HUES64 (cell line): ENCODE results near the gene DOCK10.

ENCODE experiments used
- H3K27ac ChIP-seq: 2 replicates; pipeline ENCODE4 v1.7.0; 2013; ENCODE audit warnings: low read depth, low read length, inconsistent platforms
- H3K27me3 ChIP-seq: 2 replicates; pipeline ENCODE4 v1.6.1; 2013; ENCODE audit warnings: mild to moderate bottlenecking, low read length; ENCODE audit not compliant: insufficient read depth
- H3K36me3 ChIP-seq: 2 replicates; pipeline ENCODE4 v1.6.1; 2013; ENCODE audit warnings: mild to moderate bottlenecking, low read length; ENCODE audit not compliant: insufficient read depth
- H3K4me1 ChIP-seq: 2 replicates; pipeline ENCODE4 v1.6.1; 2013; ENCODE audit warnings: mild to moderate bottlenecking, low read length, moderate library complexity; ENCODE audit not compliant: insufficient read depth
- H3K4me3 ChIP-seq: 2 replicates; pipeline ENCODE4 v1.5.1; 2013; ENCODE audit warnings: mild to moderate bottlenecking, low read length, moderate library complexity
- H3K9ac ChIP-seq: 2 replicates; pipeline ENCODE4 v1.6.1; 2013; ENCODE audit warnings: mild to moderate bottlenecking, low read depth, low read length
- H3K9me3 ChIP-seq: 2 replicates; pipeline ENCODE4 v1.6.1; 2013; ENCODE audit warnings: low read depth, low read length; ENCODE audit not compliant: insufficient read depth
- WGBS: fragments of 150-250, 120-280 bp; methylation state at CpG from one replicate; pipeline ENCODE4 v1.1.7; 2013; ENCODE audit warnings: missing lambda C conversion rate; 5-methylcytosine and 5-hydroxymethylcytosine counted together

The DOCK10 gene

DNA sequence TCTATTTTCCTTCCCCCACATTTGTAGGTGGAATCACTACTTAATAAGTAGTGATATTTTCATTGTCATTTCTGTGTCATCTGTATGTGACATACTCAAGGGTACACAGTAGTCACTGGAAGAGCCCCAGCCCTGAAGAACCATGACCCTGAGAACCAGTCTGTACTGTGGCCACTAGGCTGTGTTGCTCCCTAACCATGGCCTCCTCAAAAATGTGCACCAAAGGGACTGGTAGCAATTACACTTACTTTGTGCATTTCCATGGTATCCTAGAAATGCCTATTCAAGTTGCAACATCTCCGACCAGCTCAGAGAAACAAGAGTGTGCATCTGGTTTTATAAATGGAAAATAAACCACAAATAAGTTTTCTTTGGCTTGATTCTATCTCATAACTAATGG is 155.1 kb downstream of the DOCK10 start:
- no peaks in the 10 kb centered on the region for H3K4me1 ChIP-seq
- WGBS, result 100% methylated on average over 1 of the region's 1 CpG
- H3K9me3 ChIP-seq, result 0 out of 2 replicates have a peak, but pooled peaks cover 2% of the 10 kb centered on the region
- H3K4me3 ChIP-seq, result no peak overlapping the region
- H3K27ac ChIP-seq, result no peak overlapping the region
- H3K36me3 ChIP-seq, result no peaks in the 10 kb centered on the region
- no peak overlapping the region for H3K9ac ChIP-seq
- no peaks in the 10 kb centered on the region for H3K27me3 ChIP-seq

DNA sequence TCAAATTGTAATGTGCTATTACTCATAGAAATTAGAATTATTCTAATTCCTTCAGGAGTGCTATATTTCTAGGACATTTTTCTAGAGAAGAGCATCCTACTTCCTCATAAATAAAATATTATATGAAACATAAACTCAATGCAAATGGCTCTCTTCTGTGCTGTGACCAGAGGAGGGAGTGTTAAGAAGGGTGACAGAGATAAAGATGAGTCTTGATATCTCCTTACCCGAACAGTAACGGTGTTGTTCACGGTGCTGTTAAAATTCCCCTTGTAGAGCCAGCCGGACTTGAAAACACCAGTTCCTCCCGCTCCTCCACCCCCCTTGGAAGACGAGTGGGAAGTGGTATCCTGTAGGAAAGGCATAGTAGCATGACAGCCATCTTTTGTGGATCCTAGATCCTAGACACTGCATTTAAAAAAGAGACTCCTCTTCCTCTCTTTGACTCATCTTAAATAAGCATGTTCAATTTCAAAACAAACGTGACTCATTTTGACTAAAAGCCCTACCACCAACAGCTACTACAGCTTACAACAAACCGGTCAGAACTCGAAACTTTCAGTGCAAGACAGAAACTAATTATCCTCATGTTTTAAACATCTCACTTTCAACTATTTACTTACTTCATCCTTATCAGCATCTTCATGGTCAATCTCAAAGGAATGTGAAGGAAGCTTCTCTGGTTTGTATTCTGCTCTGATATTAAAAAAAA is 156.3 kb downstream of the DOCK10 start:
- no peak overlapping the region for H3K27ac ChIP-seq
- 93% methylated on average over 9 of the region's 9 CpGs for WGBS
- 0 out of 2 replicates have a peak, but pooled peaks cover 2% of the 10 kb centered on the region for H3K9me3 ChIP-seq
- no peaks in the 10 kb centered on the region for H3K27me3 ChIP-seq
- H3K4me1 ChIP-seq, result no peaks in the 10 kb centered on the region
- H3K9ac ChIP-seq, result no peak overlapping the region
- H3K36me3 ChIP-seq, result no peaks in the 10 kb centered on the region
- no peak overlapping the region for H3K4me3 ChIP-seq

GRCh38 chr2:224885291-224885690 is 157.0 kb downstream of the DOCK10 start:
- no peak overlapping the region for H3K9ac ChIP-seq
- H3K4me1 ChIP-seq, result no peaks in the 10 kb centered on the region
- no peaks in the 10 kb centered on the region for H3K36me3 ChIP-seq
- H3K4me3 ChIP-seq, result no peak overlapping the region
- 0 out of 2 replicates have a peak, but pooled peaks cover 2% of the 10 kb centered on the region for H3K9me3 ChIP-seq
- H3K27me3 ChIP-seq, result no peaks in the 10 kb centered on the region
- 100% methylated on average over 1 of the region's 1 CpG for WGBS
- no peak overlapping the region for H3K27ac ChIP-seq

DNA sequence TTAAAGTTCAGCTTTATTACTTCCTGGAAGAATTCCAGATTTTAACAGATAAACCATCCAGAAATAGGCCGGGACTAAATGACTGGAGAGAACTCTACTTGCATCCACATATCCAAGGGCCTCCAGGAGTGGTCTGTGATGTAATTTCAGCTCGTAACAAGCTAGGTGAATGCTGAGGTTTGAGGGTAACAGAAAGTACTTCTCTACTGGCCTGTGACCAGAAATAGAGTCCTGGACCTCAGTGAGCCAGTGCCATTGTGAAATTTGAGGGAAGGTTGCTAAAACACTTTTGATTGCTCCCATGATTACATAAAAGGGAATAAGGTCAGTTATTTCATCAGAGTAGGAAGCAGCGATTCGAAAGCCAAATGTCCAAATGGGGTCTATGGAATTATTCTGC is 158.1 kb downstream of the DOCK10 start:
- no peak overlapping the region for H3K4me3 ChIP-seq
- 0 out of 2 replicates have a peak, but pooled peaks cover 2% of the 10 kb centered on the region for H3K9me3 ChIP-seq
- no peaks in the 10 kb centered on the region for H3K4me1 ChIP-seq
- H3K27ac ChIP-seq, result no peak overlapping the region
- no peak overlapping the region for H3K9ac ChIP-seq
- no peaks in the 10 kb centered on the region for H3K36me3 ChIP-seq
- 93% methylated on average over 4 of the region's 4 CpGs for WGBS
- no peaks in the 10 kb centered on the region for H3K27me3 ChIP-seq

DNA sequence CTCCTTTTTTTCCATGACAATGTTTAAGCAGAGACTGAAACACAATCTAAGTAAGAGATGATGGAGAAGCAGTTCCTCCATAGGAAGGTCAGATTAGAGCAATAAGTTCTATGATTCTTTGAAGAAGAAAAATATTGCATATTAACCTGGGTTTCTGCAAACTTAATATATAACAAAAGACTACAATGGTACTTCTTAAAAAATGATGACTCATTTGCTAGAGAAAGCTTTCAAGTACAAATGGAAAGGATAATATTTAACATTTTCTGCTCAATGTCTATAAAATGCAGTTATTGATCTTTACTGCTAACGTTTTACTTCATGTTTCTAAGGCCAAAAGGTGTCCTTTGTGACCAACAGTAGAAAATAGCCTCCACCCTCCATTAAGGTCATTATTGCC is 158.6 kb downstream of the DOCK10 start:
- Histone ChIP-seq H3K9ac (no peak overlapping the region), H3K9me3 (0 out of 2 replicates have a peak, but pooled peaks cover 2% of the 10 kb centered on the region), H3K4me3 (no peak overlapping the region), H3K36me3 (no peaks in the 10 kb centered on the region), H3K4me1 (no peaks in the 10 kb centered on the region), H3K27me3 (no peaks in the 10 kb centered on the region), H3K27ac (no peak overlapping the region)
- 100% methylated on average over 1 of the region's 1 CpG for WGBS

GRCh38 chr2:224883172-224883516 is 159.1 kb downstream of the DOCK10 start:
- H3K4me3 ChIP-seq, result no peak overlapping the region
- 100% methylated on average over 4 of the region's 6 CpGs for WGBS
- H3K27ac ChIP-seq, result no peak overlapping the region
- H3K9me3 ChIP-seq, result no peaks in the 10 kb centered on the region
- no peaks in the 10 kb centered on the region for H3K27me3 ChIP-seq
- H3K9ac ChIP-seq, result no peak overlapping the region
- no peaks in the 10 kb centered on the region for H3K4me1 ChIP-seq
- no peaks in the 10 kb centered on the region for H3K36me3 ChIP-seq

GRCh38 chr2:224882291-224883171 is 159.7 kb downstream of the DOCK10 start:
- Histone ChIP-seq H3K27me3 (no peaks in the 10 kb centered on the region), H3K27ac (no peak overlapping the region), H3K9me3 (no peaks in the 10 kb centered on the region), H3K4me3 (no peak overlapping the region), H3K4me1 (no peaks in the 10 kb centered on the region), H3K9ac (no peak overlapping the region), H3K36me3 (no peaks in the 10 kb centered on the region)
- WGBS, result 91% methylated on average over 4 of the region's 4 CpGs

- H3K4me3 ChIP-seq, result no peak overlapping the region
- H3K9ac ChIP-seq, result no peak overlapping the region
- WGBS, result 78% methylated on average over 1 of the region's 1 CpG
- no peaks in the 10 kb centered on the region for H3K27me3 ChIP-seq
- H3K4me1 ChIP-seq, result no peaks in the 10 kb centered on the region
- H3K9me3 ChIP-seq, result no peaks in the 10 kb centered on the region
- no peaks in the 10 kb centered on the region for H3K36me3 ChIP-seq
- no peak overlapping the region for H3K27ac ChIP-seq
These were observed 160.4 kb downstream of the DOCK10 start for GRCh38 chr2:224881846-224882245.

DNA sequence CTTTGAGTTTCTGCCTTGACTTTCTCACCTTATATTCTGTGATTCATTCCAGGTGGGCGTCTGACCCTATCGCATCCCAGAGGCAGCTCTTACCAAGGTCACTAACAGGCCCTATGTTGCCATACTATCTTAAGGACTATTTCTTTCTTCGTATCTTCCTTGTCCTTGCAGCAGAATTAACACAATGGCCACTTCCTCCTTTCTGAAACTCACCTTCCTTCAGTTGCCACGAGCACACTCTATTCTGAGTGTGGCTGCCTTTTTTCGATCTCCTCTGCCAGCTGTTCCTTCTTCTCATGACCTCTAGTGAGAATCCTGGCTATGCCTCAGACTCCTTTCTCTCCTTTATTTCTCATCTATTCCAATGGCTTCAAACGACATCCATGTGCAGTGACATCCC is 165.7 kb downstream of the DOCK10 start:
- Histone ChIP-seq H3K27ac (no peak overlapping the region), H3K36me3 (no peaks in the 10 kb centered on the region), H3K27me3 (no peaks in the 10 kb centered on the region), H3K4me3 (no peak overlapping the region), H3K9ac (no peak overlapping the region), H3K9me3 (no peaks in the 10 kb centered on the region), H3K4me1 (no peaks in the 10 kb centered on the region)
- WGBS, result 92% methylated on average over 6 of the region's 6 CpGs

DNA sequence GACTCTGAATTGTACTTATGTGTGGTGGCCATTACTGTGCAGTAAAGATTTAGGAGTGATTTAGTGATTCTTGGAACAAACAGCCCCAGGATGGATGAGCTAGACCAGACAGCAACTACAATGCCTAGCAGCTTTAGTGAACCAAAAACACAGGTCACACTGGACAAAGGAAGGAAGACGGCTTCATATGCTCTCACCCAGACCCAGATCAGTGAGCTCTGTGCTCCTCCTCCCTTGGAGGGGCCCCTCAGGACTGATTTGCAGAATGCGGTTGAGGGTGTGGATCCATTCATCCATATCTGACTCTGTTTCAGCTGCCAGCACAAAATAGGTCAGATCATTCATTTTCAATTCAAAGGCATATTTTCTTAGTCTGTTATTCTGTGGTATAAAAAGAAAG is 166.4 kb downstream of the DOCK10 start:
- Histone ChIP-seq H3K4me1 (no peaks in the 10 kb centered on the region), H3K4me3 (no peak overlapping the region), H3K27me3 (no peaks in the 10 kb centered on the region), H3K9me3 (no peaks in the 10 kb centered on the region), H3K9ac (no peak overlapping the region), H3K36me3 (no peaks in the 10 kb centered on the region), H3K27ac (no peak overlapping the region)
- 93% methylated on average over 2 of the region's 2 CpGs for WGBS

GRCh38 chr2:224875153-224875552 is 167.1 kb downstream of the DOCK10 start:
- no CpG with 5 or more reads among the region's 1 CpG for WGBS
- Histone ChIP-seq H3K9me3 (no peaks in the 10 kb centered on the region), H3K27ac (no peak overlapping the region), H3K27me3 (no peaks in the 10 kb centered on the region), H3K4me1 (no peaks in the 10 kb centered on the region), H3K4me3 (no peak overlapping the region), H3K36me3 (no peaks in the 10 kb centered on the region), H3K9ac (no peak overlapping the region)
